ENCODE results near the gene GHRL. TPM values are rescaled to one million over a fixed set of nuclear protein-coding genes. Genes with fewer than 3 reads are reported as not detected.

GHRL gene
- total RNA-seq, 1 experiment from 2014 or later = not detected

- TF ChIP-seq TCF7L2 (IDR thresholded peaks at IDR 0.05; ENCODE audit: borderline replicate concordance, extremely low read depth, insufficient read depth, insufficient read length) (no peak), POLR2AphosphoS5 (IDR thresholded peaks at IDR 0.05; ENCODE audit: low read depth, low read length) (no peak), RAD21 (IDR thresholded peaks at IDR 0.05; ENCODE audit: low read depth) (peak; percentile 72), EGR1 (IDR thresholded peaks at IDR 0.05; ENCODE audit: low read depth) (peak; percentile 52; the same call in 1 of the 2 replicates), SP1 (IDR thresholded peaks at IDR 0.05; ENCODE audit: low read depth) (no peak), JUND (IDR thresholded peaks at IDR 0.05) (no peak), CBX3 (IDR thresholded peaks at IDR 0.05; ENCODE audit: low read depth) (no peak), YY1 (IDR thresholded peaks at IDR 0.05; ENCODE audit: extremely low read depth, insufficient replicate concordance, low read depth, low read length) (no peak), SIN3A (IDR thresholded peaks at IDR 0.05; ENCODE audit: low read depth) (no peak), CEBPB (IDR thresholded peaks at IDR 0.05; ENCODE audit: low read depth) (no peak)
- TF ChIP-seq, protein P1, sequence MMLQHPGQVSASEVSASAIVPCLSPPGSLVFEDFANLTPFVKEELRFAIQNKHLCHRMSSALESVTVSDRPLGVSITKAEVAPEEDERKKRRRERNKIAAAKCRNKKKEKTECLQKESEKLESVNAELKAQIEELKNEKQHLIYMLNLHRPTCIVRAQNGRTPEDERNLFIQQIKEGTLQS (IDR thresholded peaks at IDR 0.05) = no peak
Measured at GRCh38 chr3:10322352-10322710, 29.6 kb upstream of the GHRL start (continued).

GRCh38 chr3:10321630-10322351 is 29.0 kb upstream of the GHRL start:
- Histone ChIP-seq H3K4me3 (replicated peaks in 1 of 2; ENCODE audit: low read depth in 1 of 2, low read length in 2 of 2) (peak overlapping the region in 1 of 2 experiments; percentile 85; a peak in 2 of 4 replicates), H3K27ac (ENCODE audit: low read depth, low read length) (no peak overlapping the region), H3K9me2 (ENCODE audit: insufficient read depth) (no peaks in the 10 kb centered on the region), H2AFZ (ENCODE audit: low read depth, low read length, poor library complexity, severe bottlenecking) (no peak overlapping the region), H3K4me1 (ENCODE audit: control insufficient read depth in 1 of 2, insufficient read depth in 2 of 2, low read length in 2 of 2) (peaks cover 0 to 19% of the 10 kb centered on the region in 2 experiments; a peak in 2 of 4 replicates), H3K27me3 (ENCODE audit: insufficient read depth, low read length) (peaks cover 11% of the 10 kb centered on the region; the same call in 1 of the 2 replicates), H4K20me1 (ENCODE audit: insufficient read depth) (0 out of 2 replicates have a peak, but pooled peaks cover 4% of the 10 kb centered on the region), H3K4me2 (ENCODE audit: low read length) (peak overlapping the region; percentile 99), H3K79me2 (ENCODE audit: insufficient read depth, low read length) (peaks cover 40% of the 10 kb centered on the region), H3K9me3 (ENCODE audit: control insufficient read depth in 1 of 2, insufficient read depth in 1 of 2, low read depth in 1 of 2, low read length in 2 of 2) (no peaks in the 10 kb centered on the region), H3K36me3 (ENCODE audit: control insufficient read depth in 1 of 2, insufficient read depth in 2 of 2, low read length in 2 of 2) (peaks cover 16 to 22% of the 10 kb centered on the region in 2 experiments; a peak in 3 of 4 replicates), H3K9ac (ENCODE audit: low read length) (no peak overlapping the region)
- TF ChIP-seq, protein P2, sequence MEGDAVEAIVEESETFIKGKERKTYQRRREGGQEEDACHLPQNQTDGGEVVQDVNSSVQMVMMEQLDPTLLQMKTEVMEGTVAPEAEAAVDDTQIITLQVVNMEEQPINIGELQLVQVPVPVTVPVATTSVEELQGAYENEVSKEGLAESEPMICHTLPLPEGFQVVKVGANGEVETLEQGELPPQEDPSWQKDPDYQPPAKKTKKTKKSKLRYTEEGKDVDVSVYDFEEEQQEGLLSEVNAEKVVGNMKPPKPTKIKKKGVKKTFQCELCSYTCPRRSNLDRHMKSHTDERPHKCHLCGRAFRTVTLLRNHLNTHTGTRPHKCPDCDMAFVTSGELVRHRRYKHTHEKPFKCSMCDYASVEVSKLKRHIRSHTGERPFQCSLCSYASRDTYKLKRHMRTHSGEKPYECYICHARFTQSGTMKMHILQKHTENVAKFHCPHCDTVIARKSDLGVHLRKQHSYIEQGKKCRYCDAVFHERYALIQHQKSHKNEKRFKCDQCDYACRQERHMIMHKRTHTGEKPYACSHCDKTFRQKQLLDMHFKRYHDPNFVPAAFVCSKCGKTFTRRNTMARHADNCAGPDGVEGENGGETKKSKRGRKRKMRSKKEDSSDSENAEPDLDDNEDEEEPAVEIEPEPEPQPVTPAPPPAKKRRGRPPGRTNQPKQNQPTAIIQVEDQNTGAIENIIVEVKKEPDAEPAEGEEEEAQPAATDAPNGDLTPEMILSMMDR (IDR thresholded peaks at IDR 0.05 in 2 of 3, conservative IDR thresholded peaks at IDR 0.05 in 1 of 3; ENCODE audit: borderline replicate concordance in 1 of 3, insufficient read depth in 1 of 3, low read depth in 2 of 3, low read length in 2 of 3) = no peak
- no TSS peak for BruUV-seq (replicated peaks)
- RAD21 ChIA-PET (ENCODE audit: low non-redundant PET in 1 of 2, low total read pairs in 2 of 2, uncharacterized antibody in 2 of 2, unreplicated experiment in 2 of 2) = interaction anchor here in 1 of 2 experiments (0.6 kb wide), 1 partner anchor 389 kb away, joined by 3 read pairs; no protein-coding TSS in a partner anchor
- ATAC-seq = no peak
- no peak for DNase-seq (ENCODE audit: low read depth, low spot score)
- CTCF ChIA-PET = interaction anchor here (0.7 to 1.3 kb wide), 7 partner anchors 9 to 529 kb away, joined by 3 to 11 read pairs (median 3); partner anchors contain the start of genes ARPC4 and CRELD1
- intact Hi-C loops (cut with micrococcal nuclease) = no loop called here
- POLR2A ChIA-PET = interaction anchor here (1.0 kb wide), 1 partner anchor 389 kb away, joined by 4 read pairs; no protein-coding TSS in a partner anchor

Measured in HCT116 (cell line).